ENCODE data around the gene NDUFC2.

Gene NDUFC2

DNA sequence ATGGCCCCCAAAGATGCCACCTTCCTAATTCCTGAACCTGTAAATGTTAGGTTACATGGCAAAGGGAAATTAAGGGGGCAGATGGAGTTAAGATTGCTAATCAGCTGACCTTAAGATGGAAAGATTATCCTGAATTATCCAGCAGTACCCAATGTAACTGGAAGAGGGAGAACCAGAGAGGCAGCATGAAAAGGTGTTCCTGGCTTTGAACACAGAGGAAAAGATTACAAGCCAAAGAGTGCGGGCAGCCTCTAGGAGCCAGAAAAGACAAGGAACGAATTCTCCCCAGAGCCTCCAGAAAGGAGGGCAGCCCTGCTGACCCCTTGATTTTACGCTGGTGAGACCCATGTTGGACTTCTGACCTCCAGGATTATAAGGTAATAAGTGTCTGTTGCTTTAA is 31.1 kb downstream of the NDUFC2 start:
- no peak for TF ChIP-seq EZH2phosphoT487 (IDR thresholded peaks at IDR 0.05; ENCODE audit: low read depth)
- TF ChIP-seq, protein P1, sequence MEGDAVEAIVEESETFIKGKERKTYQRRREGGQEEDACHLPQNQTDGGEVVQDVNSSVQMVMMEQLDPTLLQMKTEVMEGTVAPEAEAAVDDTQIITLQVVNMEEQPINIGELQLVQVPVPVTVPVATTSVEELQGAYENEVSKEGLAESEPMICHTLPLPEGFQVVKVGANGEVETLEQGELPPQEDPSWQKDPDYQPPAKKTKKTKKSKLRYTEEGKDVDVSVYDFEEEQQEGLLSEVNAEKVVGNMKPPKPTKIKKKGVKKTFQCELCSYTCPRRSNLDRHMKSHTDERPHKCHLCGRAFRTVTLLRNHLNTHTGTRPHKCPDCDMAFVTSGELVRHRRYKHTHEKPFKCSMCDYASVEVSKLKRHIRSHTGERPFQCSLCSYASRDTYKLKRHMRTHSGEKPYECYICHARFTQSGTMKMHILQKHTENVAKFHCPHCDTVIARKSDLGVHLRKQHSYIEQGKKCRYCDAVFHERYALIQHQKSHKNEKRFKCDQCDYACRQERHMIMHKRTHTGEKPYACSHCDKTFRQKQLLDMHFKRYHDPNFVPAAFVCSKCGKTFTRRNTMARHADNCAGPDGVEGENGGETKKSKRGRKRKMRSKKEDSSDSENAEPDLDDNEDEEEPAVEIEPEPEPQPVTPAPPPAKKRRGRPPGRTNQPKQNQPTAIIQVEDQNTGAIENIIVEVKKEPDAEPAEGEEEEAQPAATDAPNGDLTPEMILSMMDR (IDR thresholded peaks at IDR 0.05; ENCODE audit: low read depth, low read length), result no peak
- Histone ChIP-seq H2AFZ (ENCODE audit: low read depth, low read length) (no peak overlapping the region), H3K79me2 (ENCODE audit: low read length) (no peaks in the 10 kb centered on the region), H3K27me3 (ENCODE audit: low read depth, low read length) (no peaks in the 10 kb centered on the region), H3K4me3 (ENCODE audit: low read length) (no peak overlapping the region), H3K27ac (ENCODE audit: low read length) (no peak overlapping the region), H3K4me2 (ENCODE audit: low read length) (no peak overlapping the region), H3K9me3 (ENCODE audit: insufficient read depth, low read length) (no peaks in the 10 kb centered on the region), H3K4me1 (ENCODE audit: low read length) (peaks cover 2% of the 10 kb centered on the region; the same call in 1 of the 2 replicates), H3K9ac (ENCODE audit: low read length) (no peak overlapping the region), H4K20me1 (ENCODE audit: insufficient read depth, low read length) (no peaks in the 10 kb centered on the region), H3K36me3 (replicated peaks; ENCODE audit: low read depth, low read length) (no peaks in the 10 kb centered on the region)

DNA sequence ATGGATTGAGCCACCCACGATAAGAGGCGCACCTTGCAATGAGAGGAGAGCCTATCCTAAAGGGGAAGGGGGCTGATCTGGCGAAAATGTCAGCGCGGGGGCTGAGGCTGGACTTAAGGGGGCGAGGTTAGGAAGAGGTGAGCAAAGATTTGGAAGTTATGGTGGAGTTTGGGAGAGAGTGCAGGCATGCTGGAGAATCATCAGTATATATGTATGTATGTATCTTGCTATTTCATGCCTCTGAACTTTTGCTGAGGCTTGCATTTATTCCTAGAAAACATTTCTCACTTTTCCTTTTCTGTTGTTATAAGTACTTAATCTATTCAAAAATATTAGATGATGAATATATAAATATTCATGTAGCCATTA is 33.2 kb downstream of the NDUFC2 start:
- H3K36me3 ChIP-seq (replicated peaks; ENCODE audit: low read depth, low read length), result no peaks in the 10 kb centered on the region
- TF ChIP-seq, protein P1 (IDR thresholded peaks at IDR 0.05; ENCODE audit: low read depth, low read length), result no peak
- no peak for TF ChIP-seq EZH2phosphoT487 (IDR thresholded peaks at IDR 0.05; ENCODE audit: low read depth)
- peak overlapping the region; percentile 93 for H2AFZ ChIP-seq (ENCODE audit: low read depth, low read length)
- peak overlapping the region; percentile 77 for H3K4me3 ChIP-seq (ENCODE audit: low read length)
- H3K9me3 ChIP-seq (ENCODE audit: insufficient read depth, low read length), result no peaks in the 10 kb centered on the region
- H3K4me1 ChIP-seq (ENCODE audit: low read length), result peaks cover 2% of the 10 kb centered on the region; the same call in 1 of the 2 replicates
- no peaks in the 10 kb centered on the region for H3K79me2 ChIP-seq (ENCODE audit: low read length)
- H4K20me1 ChIP-seq (ENCODE audit: insufficient read depth, low read length), result no peaks in the 10 kb centered on the region
- H3K27ac ChIP-seq (ENCODE audit: low read length), result no peak overlapping the region
- H3K4me2 ChIP-seq (ENCODE audit: low read length), result peak overlapping the region; percentile 87
- H3K27me3 ChIP-seq (ENCODE audit: low read depth, low read length), result no peaks in the 10 kb centered on the region
- no peak overlapping the region for H3K9ac ChIP-seq (ENCODE audit: low read length)

DNA sequence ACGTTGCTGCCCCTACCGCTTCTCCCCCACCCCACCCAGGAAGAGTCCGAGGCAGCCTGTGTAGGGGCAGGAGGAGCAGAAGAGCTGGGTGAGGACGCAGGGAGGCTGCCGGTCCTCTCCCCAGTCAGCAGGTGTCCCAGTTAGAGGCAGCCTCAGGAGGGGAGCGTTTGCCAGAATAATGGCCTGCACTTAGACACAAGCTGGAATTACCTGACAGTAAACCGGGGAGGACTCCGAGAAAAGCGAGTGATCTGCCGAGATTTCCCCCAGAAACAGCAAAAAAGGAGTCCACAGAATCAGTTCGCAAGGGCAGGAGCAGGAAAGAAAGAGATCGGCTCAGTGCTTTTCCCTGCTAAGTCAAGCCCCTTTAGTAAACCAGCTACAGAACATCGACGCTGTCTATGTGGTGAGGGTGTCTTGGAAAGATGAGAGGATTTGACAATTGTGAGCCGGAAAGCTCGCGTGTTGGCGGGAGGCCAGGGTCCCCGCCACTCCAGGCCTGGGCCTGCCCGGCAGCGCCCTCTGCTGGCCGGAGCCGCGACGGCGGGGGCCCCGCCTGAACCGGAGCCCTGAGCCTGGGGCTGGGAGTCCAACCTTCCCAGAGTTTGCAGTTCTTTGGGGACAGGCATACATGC is 33.7 kb downstream of the NDUFC2 start:
- Histone ChIP-seq H3K9me3 (ENCODE audit: insufficient read depth, low read length) (no peaks in the 10 kb centered on the region), H4K20me1 (ENCODE audit: insufficient read depth, low read length) (no peaks in the 10 kb centered on the region), H3K27ac (ENCODE audit: low read length) (no peak overlapping the region), H3K36me3 (replicated peaks; ENCODE audit: low read depth, low read length) (no peaks in the 10 kb centered on the region), H3K9ac (ENCODE audit: low read length) (peak overlapping the region; percentile 64), H3K4me3 (ENCODE audit: low read length) (peak overlapping the region; percentile 77), H3K4me2 (ENCODE audit: low read length) (peak overlapping the region; percentile 87), H3K79me2 (ENCODE audit: low read length) (no peaks in the 10 kb centered on the region), H3K27me3 (ENCODE audit: low read depth, low read length) (no peaks in the 10 kb centered on the region), H3K4me1 (ENCODE audit: low read length) (peaks cover 2% of the 10 kb centered on the region; the same call in 1 of the 2 replicates), H2AFZ (ENCODE audit: low read depth, low read length) (peak overlapping the region; percentile 93)
- TF ChIP-seq EZH2phosphoT487 (IDR thresholded peaks at IDR 0.05; ENCODE audit: low read depth), result no peak
- TF ChIP-seq, protein P1 (IDR thresholded peaks at IDR 0.05; ENCODE audit: low read depth, low read length), result peak; percentile 99

DNA sequence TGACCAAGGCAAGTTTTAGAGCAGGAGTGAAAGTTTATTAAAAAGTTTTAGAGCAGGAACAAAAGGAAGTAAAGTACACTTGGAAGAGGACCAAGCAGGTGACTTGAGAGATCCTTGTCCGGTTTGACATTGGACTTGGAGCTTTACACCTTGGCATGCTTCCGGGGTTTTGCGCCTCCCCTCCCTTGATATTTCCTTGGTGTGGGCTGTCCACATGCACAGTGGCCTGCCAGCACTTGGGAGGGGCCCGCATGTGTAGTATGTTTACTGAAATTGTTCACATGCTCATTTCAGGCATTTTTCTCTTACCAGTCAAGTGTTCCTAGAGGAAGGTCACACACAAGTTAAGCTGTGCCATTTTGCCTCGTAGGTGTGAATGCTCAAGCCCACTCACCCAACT is 35.0 kb downstream of the NDUFC2 start:
- no peaks in the 10 kb centered on the region for H3K79me2 ChIP-seq (ENCODE audit: low read length)
- H3K9ac ChIP-seq (ENCODE audit: low read length), result no peak overlapping the region
- H4K20me1 ChIP-seq (ENCODE audit: insufficient read depth, low read length), result no peaks in the 10 kb centered on the region
- H3K27me3 ChIP-seq (ENCODE audit: low read depth, low read length), result no peaks in the 10 kb centered on the region
- peaks cover 6% of the 10 kb centered on the region; the same call in 1 of the 2 replicates for H3K4me1 ChIP-seq (ENCODE audit: low read length)
- no peak overlapping the region for H3K4me3 ChIP-seq (ENCODE audit: low read length)
- no peak overlapping the region for H3K27ac ChIP-seq (ENCODE audit: low read length)
- no peak overlapping the region for H2AFZ ChIP-seq (ENCODE audit: low read depth, low read length)
- H3K9me3 ChIP-seq (ENCODE audit: insufficient read depth, low read length), result no peaks in the 10 kb centered on the region
- H3K4me2 ChIP-seq (ENCODE audit: low read length), result no peak overlapping the region
- H3K36me3 ChIP-seq (replicated peaks; ENCODE audit: low read depth, low read length), result no peaks in the 10 kb centered on the region
- TF ChIP-seq EZH2phosphoT487 (IDR thresholded peaks at IDR 0.05; ENCODE audit: low read depth), result no peak
- TF ChIP-seq, protein P1 (IDR thresholded peaks at IDR 0.05; ENCODE audit: low read depth, low read length), result no peak

All from OCI-LY3 (cell line).